Cardiac muscle cell (in vitro differentiated cells and primary cell): ENCODE data around the gene DEPDC7. TPM values are rescaled to one million over a fixed set of nuclear protein-coding genes. Genes with fewer than 3 reads are reported as not detected.
A peak's percentile ranks its signal among the peaks of the same experiment; 100 is the strongest.

Source experiments
- DNase-seq, 2 donors: peaks; one replicate each; pipeline versions ENCODE4 v3.0.0 to v3.0.0-alpha.2; 2010 to 2017; ENCODE audit warnings: low read depth in 1 of 2, low spot score in 1 of 2
- H3K27ac ChIP-seq: fragments of 200-600 bp; sonication (generic); 2 replicates; pipeline ENCODE4 v1.5.1; 2016
- H3K27me3 ChIP-seq: fragments of 200-600 bp; sonication (generic); 2 replicates; pipeline ENCODE4 v1.6.0; 2016; ENCODE audit warnings: control low read depth
- H3K36me3 ChIP-seq: fragments of 200-600 bp; sonication (generic); 2 replicates; pipeline ENCODE4 v1.5.1; 2016; ENCODE audit warnings: control low read depth
- H3K4me1 ChIP-seq: fragments of 200-600 bp; sonication (generic); 2 replicates; pipeline ENCODE4 v1.8.1; 2017; ENCODE audit warnings: low read depth, mild to moderate bottlenecking, mixed run types
- H3K4me3 ChIP-seq: fragments of 200-600 bp; sonication (generic); 2 replicates; pipeline ENCODE4 v1.5.1; 2016; ENCODE audit warnings: mild to moderate bottlenecking
- H3K9me3 ChIP-seq: fragments of 200-600 bp; sonication (generic); 2 replicates; pipeline ENCODE4 v1.5.1; 2017; ENCODE audit warnings: low read depth, mild to moderate bottlenecking, control low read depth
- CTCF ChIP-seq: IDR thresholded peaks from 2 replicates; pipeline ENCODE4 v1.5.1; 2012; ENCODE audit warnings: low read depth, mild to moderate bottlenecking, low read length
- polyA plus RNA-seq: library from polyadenylated mRNA; unstranded; fragments of >200 nt; fragmentation: Nextera tagmentation; extraction: Ambion mirVana; gene quantifications from 2 replicates; pipeline ENCODE4 v1.2.1, GENCODE V29; 2016
- total RNA-seq: library from RNA; depleted of rRNA; stranded (reverse); fragments of >200 nt; gene quantifications from 2 replicates; pipeline ENCODE4 v1.2.3, GENCODE V29; 2016

The DEPDC7 gene
- total and polyA plus RNA-seq, 2 experiments from 2014 or later, result 1.6 to 3.8 TPM

DNA sequence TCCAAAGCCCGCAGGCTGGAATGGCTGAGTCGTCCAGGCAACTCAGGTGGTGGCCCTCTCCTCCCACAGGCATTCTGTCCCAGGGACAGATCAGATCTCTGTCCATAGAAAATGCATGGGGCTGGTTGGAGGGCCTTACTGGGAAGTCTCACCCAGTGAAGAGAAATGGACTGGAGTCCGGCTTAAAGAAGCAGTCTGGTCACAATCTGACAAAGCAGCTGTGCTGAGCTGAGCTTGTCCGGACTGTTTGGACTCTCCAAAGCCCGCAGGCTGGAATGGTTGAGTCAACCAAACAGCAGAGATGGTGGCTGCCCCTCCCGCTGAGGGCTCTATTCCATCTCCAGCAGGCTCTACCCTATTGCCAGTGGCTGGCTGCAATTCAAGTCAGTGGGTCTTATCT, 14.4 kb upstream of the DEPDC7 start:
- TF ChIP-seq CTCF, result no peak
- Histone ChIP-seq H3K4me3 (no peak overlapping the region), H3K36me3 (no peaks in the 10 kb centered on the region), H3K27me3 (no peaks in the 10 kb centered on the region), H3K9me3 (no peaks in the 10 kb centered on the region), H3K4me1 (no peaks in the 10 kb centered on the region), H3K27ac (no peak overlapping the region)
- DNase-seq, result no peak

DNA sequence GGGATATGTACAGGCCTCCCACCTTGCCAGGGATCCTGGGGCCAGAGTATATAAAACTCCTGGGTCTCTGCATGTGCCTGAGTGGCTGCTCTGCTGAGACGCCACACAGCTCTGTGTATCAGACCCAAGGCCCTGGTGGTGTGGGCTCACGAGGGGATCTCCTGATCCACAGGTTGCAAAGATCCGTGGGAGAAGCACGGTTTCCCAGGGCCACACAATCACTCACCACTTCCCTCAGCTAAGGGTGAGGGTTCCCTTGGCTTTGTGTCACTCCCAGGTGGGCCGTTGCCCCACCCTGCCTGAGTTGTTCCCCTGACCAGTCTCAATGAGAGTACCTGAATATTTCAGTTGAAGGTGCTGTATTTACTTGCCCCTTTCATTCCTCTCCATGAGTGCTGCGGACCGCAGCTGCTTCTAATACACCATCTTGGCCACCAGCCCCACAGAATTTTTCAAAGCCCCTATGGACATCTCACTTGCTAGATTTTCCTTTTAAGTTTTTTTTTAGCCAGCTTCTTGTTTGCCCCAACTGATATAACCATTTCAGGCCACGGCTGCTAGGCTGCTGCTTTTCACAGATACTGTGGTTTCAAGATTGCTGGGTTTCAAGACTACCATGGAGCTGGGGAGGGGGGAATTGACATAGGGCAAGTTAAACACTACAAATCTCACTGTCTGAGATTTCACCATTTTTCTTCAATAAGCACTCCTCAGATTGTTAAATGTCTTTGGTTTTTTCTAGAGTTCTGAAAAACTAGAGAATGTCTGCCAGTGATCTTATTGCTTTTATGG, 13.7 kb upstream of the DEPDC7 start:
- no peaks in the 10 kb centered on the region for H3K36me3 ChIP-seq
- no peak for TF ChIP-seq CTCF
- H3K4me3 ChIP-seq, result no peak overlapping the region
- DNase-seq, result no peak
- H3K9me3 ChIP-seq, result no peaks in the 10 kb centered on the region
- no peaks in the 10 kb centered on the region for H3K4me1 ChIP-seq
- no peaks in the 10 kb centered on the region for H3K27me3 ChIP-seq
- no peak overlapping the region for H3K27ac ChIP-seq

GRCh38 chr11:33005175-33005574, 10.5 kb upstream of the DEPDC7 start:
- Histone ChIP-seq H3K4me3 (no peak overlapping the region), H3K27me3 (no peaks in the 10 kb centered on the region), H3K9me3 (no peaks in the 10 kb centered on the region), H3K4me1 (no peaks in the 10 kb centered on the region), H3K27ac (no peak overlapping the region), H3K36me3 (no peaks in the 10 kb centered on the region)
- TF ChIP-seq CTCF, result no peak
- no peak for DNase-seq

DNA sequence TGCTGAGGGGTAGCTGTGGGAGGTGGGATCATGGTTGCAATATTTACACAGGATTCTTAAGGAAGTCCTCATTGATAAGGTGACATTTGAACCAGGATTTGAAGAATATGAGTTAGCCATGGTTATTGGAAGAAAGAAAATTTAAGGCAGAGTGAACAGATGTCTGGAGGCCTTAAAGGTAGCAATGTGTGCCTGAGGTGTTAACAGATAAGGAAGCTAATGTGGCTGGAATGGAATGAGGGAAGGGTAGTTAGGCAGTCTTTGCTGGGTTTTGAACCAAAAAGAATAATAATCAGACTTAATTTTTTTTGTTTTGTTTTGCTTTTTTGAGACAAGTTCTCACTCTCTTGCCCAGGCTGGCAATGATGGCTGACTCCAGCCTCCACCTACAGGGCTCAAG, 9.7 kb upstream of the DEPDC7 start:
- DNase-seq, result no peak
- no peaks in the 10 kb centered on the region for H3K9me3 ChIP-seq
- no peaks in the 10 kb centered on the region for H3K4me1 ChIP-seq
- TF ChIP-seq CTCF, result no peak
- no peak overlapping the region for H3K4me3 ChIP-seq
- no peaks in the 10 kb centered on the region for H3K27me3 ChIP-seq
- no peak overlapping the region for H3K27ac ChIP-seq
- no peaks in the 10 kb centered on the region for H3K36me3 ChIP-seq

GRCh38 chr11:33013755-33014154, 1.9 kb upstream of the DEPDC7 start:
- Histone ChIP-seq H3K27ac (no peak overlapping the region), H3K36me3 (no peaks in the 10 kb centered on the region), H3K4me1 (no peaks in the 10 kb centered on the region), H3K27me3 (no peaks in the 10 kb centered on the region), H3K4me3 (no peak overlapping the region), H3K9me3 (no peaks in the 10 kb centered on the region)
- no peak for TF ChIP-seq CTCF
- DNase-seq, result no peak

DNA sequence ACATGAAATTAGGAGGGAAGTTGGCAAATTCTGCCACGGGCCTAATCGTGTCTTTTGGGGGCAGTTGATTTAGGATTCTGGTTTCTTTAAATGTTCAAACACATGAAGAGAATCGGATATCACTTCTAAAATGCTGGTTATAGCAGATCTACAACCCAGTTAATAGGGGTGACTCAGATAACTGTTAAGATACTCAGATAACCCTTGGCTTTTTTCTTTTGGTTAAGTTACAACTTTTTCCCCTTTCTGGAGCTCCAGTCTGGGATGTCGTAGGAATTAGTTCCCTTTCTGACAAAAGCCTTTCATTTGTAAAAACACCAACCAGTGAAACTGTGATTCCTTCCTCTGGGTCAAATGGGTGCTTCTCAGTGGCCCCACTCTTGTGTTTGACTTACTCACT, 976 bp downstream of the DEPDC7 start:
- Histone ChIP-seq H3K36me3 (no peaks in the 10 kb centered on the region), H3K27me3 (no peaks in the 10 kb centered on the region), H3K4me1 (no peaks in the 10 kb centered on the region), H3K27ac (no peak overlapping the region), H3K9me3 (no peaks in the 10 kb centered on the region), H3K4me3 (peak overlapping the region; percentile 30)
- DNase-seq, result no peak
- no peak for TF ChIP-seq CTCF
